ENCODE results near the gene ZNF236. TPM values are rescaled to one million over a fixed set of nuclear protein-coding genes. Genes with fewer than 3 reads are reported as not detected.

The ZNF236 gene
- total RNA-seq, 1 donor from 2014 or later, result 11.5 TPM

GRCh38 chr18:76909439-76909838 lies 87.1 kb downstream of the ZNF236 start:
- Histone ChIP-seq H3K79me2 (ENCODE audit: low read depth) (no peaks in the 10 kb centered on the region), H3K4me1 (no peaks in the 10 kb centered on the region), H3F3A (ENCODE audit: low read depth) (no peaks in the 10 kb centered on the region), H4K20me1 (ENCODE audit: low read depth) (no peaks in the 10 kb centered on the region), H3K27ac (no peak overlapping the region), H2AFZ (replicated peaks) (no peak overlapping the region), H3K27me3 (no peaks in the 10 kb centered on the region), H3K4me3 (no peak overlapping the region), H3K9ac (no peak overlapping the region), H3K4me2 (no peak overlapping the region), H3K9me3 (ENCODE audit: low read depth) (no peaks in the 10 kb centered on the region), H3K36me3 (no peaks in the 10 kb centered on the region)
- no peak for DNase-seq (ENCODE audit: low spot score)
- H3K27ac Mint-ChIP-seq, result no peak overlapping the region
- no peaks in the 10 kb centered on the region for H3K9me3 Mint-ChIP-seq
- H3K4me1 Mint-ChIP-seq, result no peaks in the 10 kb centered on the region
- no peaks in the 10 kb centered on the region for H3K27me3 Mint-ChIP-seq (ENCODE audit: insufficient read depth, low read depth)
- peaks cover 29% of the 10 kb centered on the region for H3K36me3 Mint-ChIP-seq
- no peak overlapping the region for H3K4me3 Mint-ChIP-seq
- no peak for TF ChIP-seq EZH2 (IDR thresholded peaks at IDR 0.05)
- no peak for TF ChIP-seq EZH2phosphoT487 (IDR thresholded peaks at IDR 0.05)
- TF ChIP-seq, protein P1, sequence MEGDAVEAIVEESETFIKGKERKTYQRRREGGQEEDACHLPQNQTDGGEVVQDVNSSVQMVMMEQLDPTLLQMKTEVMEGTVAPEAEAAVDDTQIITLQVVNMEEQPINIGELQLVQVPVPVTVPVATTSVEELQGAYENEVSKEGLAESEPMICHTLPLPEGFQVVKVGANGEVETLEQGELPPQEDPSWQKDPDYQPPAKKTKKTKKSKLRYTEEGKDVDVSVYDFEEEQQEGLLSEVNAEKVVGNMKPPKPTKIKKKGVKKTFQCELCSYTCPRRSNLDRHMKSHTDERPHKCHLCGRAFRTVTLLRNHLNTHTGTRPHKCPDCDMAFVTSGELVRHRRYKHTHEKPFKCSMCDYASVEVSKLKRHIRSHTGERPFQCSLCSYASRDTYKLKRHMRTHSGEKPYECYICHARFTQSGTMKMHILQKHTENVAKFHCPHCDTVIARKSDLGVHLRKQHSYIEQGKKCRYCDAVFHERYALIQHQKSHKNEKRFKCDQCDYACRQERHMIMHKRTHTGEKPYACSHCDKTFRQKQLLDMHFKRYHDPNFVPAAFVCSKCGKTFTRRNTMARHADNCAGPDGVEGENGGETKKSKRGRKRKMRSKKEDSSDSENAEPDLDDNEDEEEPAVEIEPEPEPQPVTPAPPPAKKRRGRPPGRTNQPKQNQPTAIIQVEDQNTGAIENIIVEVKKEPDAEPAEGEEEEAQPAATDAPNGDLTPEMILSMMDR (IDR thresholded peaks at IDR 0.05), result no peak

DNA sequence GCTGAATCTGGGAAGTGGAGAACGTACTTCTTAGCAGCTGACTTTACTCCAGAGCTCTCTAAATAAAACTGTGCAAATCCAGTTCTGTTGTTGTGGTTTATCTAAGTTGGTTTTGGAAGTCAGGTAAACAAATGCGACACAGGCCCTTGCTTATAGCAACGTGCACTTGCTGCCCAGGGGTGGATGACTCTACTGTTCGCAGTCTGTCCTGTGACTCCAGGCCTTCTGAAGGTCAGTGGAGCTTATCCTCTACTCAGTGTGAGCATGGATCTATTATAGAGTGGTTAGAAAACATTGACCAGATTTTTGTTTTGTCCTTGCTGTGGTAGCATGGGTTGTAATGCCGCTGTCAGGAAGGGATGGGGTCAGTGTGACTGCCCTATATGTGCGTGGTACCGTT lies 89.1 kb downstream of the ZNF236 start:
- no peaks in the 10 kb centered on the region for H3K27me3 ChIP-seq
- H3K27ac Mint-ChIP-seq, result no peak overlapping the region

GRCh38 chr18:76913583-76913982 lies 91.2 kb downstream of the ZNF236 start:
- H3K9me3 ChIP-seq (ENCODE audit: low read depth), result no peaks in the 10 kb centered on the region
- no peak overlapping the region for H3K27ac ChIP-seq
- H3K4me1 ChIP-seq, result no peaks in the 10 kb centered on the region
- no peaks in the 10 kb centered on the region for H3K79me2 ChIP-seq (ENCODE audit: low read depth)
- no peak overlapping the region for H3K4me2 ChIP-seq
- DNase-seq (ENCODE audit: low spot score), result no peak
- no peak overlapping the region for H3K9ac ChIP-seq
- no peak overlapping the region for H2AFZ ChIP-seq (replicated peaks)
- H3F3A ChIP-seq (ENCODE audit: low read depth), result no peaks in the 10 kb centered on the region
- H4K20me1 ChIP-seq (ENCODE audit: low read depth), result no peaks in the 10 kb centered on the region
- Mint-ChIP-seq H3K9me3 (no peaks in the 10 kb centered on the region), H3K36me3 (peaks cover 15% of the 10 kb centered on the region), H3K27me3 (ENCODE audit: insufficient read depth, low read depth) (no peaks in the 10 kb centered on the region), H3K27ac (no peak overlapping the region), H3K4me1 (no peaks in the 10 kb centered on the region), H3K4me3 (no peak overlapping the region)
- H3K36me3 ChIP-seq, result no peaks in the 10 kb centered on the region
- H3K4me3 ChIP-seq, result no peak overlapping the region
- no peak for TF ChIP-seq EZH2 (IDR thresholded peaks at IDR 0.05)
- no peak for TF ChIP-seq EZH2phosphoT487 (IDR thresholded peaks at IDR 0.05)
- TF ChIP-seq, protein P1 (IDR thresholded peaks at IDR 0.05), result no peak
- no peaks in the 10 kb centered on the region for H3K27me3 ChIP-seq

More for the DNA sequence above, 89.1 kb downstream of the ZNF236 start:
- no peaks in the 10 kb centered on the region for H3K9me3 ChIP-seq (ENCODE audit: low read depth)
- no peaks in the 10 kb centered on the region for H4K20me1 ChIP-seq (ENCODE audit: low read depth)
- H3K79me2 ChIP-seq (ENCODE audit: low read depth), result no peaks in the 10 kb centered on the region
- no peak overlapping the region for H2AFZ ChIP-seq (replicated peaks)
- H3K4me2 ChIP-seq, result no peak overlapping the region
- no peaks in the 10 kb centered on the region for H3K36me3 ChIP-seq
- no peaks in the 10 kb centered on the region for H3F3A ChIP-seq (ENCODE audit: low read depth)
- H3K4me3 ChIP-seq, result no peak overlapping the region
- TF ChIP-seq EZH2phosphoT487 (IDR thresholded peaks at IDR 0.05), result no peak
- TF ChIP-seq, protein P1 (IDR thresholded peaks at IDR 0.05), result no peak
- H3K27ac ChIP-seq, result no peak overlapping the region
- peaks cover 22% of the 10 kb centered on the region for H3K36me3 Mint-ChIP-seq
- DNase-seq (ENCODE audit: low spot score), result no peak
- H3K27me3 Mint-ChIP-seq (ENCODE audit: insufficient read depth, low read depth), result no peaks in the 10 kb centered on the region
- H3K4me1 Mint-ChIP-seq, result no peaks in the 10 kb centered on the region
- no peak overlapping the region for H3K4me3 Mint-ChIP-seq
- H3K4me1 ChIP-seq, result no peaks in the 10 kb centered on the region
- H3K9ac ChIP-seq, result no peak overlapping the region
- no peaks in the 10 kb centered on the region for H3K9me3 Mint-ChIP-seq

Measured in neural progenitor cell (in vitro differentiated cells).